Activated CD4-positive, alpha-beta T cell treated with anti-CD3 and anti-CD28 coated beads for 1 hour (primary cell): ENCODE measurements around the gene NMUR2.

Experiments used
- DNase-seq: peaks from one replicate; pipeline ENCODE4 v3.0.0-alpha.2; 2020

The NMUR2 gene

DNA sequence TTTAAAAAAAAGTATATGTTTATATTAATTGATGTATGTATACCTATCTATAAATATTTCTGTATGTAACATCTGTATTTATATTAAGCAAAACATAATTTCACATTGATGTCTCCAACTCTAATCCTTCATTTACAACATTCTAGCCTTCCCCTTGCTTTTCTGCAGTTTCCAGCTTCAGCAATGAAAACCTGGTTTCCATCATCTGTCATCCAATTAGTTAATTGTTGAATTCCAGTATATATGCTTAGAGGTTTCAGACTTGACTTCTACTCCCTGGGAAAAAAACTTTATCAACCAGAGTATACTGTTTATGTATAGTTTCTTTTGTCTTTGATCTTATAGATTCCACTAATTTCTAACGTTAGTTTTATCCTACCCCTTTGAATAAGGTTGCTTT, 38.4 kb downstream of the NMUR2 start:
- DNase-seq, result no peak

DNA sequence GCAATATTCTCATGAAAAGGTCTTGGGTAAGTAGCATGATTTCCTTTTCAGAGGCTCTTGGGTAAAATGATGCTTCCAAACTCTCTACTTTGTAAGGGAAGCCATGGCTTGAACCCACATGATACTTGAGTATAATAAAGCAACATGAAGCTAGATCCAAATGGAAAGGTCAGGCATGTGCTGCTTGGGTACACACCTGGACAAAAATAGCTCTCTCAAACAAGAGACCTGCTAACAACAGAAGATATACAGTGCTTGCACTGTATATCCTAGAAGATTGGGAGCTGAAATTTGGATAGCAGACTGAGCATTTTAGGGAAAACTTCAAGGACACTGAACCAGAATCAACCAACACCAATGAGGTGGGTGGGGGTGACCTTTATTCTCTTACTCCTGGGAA, 40.2 kb downstream of the NMUR2 start:
- no peak for DNase-seq

- no peak for DNase-seq
These were observed 40.9 kb downstream of the NMUR2 start for GRCh38 chr5:152364172-152364571.

DNA sequence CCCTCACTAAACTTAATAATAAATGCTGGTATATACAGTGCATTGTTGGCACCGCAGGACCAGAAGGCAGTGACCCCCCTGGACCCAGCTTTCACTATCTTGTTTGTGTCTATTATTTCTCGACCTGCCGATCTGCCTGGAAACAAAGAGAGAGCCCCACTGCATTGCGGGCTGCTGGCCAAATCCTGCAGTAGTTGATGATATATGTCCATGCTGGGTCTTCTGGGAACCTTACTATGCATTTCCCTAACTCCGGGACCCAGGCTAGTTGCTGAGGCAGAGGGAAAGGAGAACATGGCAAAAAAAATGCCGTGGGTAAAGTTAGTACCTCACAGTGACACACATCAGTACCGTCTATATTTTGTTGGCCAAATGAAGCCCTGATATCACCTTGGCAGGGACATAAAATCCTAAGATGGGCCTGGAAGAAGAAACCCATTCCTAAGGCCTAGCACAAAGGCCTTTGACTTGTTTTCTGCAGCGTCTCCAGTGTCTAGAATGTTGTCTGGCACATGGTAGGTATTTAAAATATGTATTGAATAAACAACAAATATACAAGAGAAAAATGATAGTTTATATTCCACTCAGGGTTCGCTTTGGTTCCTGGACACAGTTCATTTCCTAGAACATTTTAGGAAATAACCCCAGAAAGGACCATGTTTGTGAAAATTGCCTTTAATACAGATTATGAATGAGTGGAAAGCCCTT, 46.1 kb downstream of the NMUR2 start:
- no peak for DNase-seq

- DNase-seq, result no peak
These were observed 48.6 kb downstream of the NMUR2 start for GRCh38 chr5:152356506-152356905.

DNA sequence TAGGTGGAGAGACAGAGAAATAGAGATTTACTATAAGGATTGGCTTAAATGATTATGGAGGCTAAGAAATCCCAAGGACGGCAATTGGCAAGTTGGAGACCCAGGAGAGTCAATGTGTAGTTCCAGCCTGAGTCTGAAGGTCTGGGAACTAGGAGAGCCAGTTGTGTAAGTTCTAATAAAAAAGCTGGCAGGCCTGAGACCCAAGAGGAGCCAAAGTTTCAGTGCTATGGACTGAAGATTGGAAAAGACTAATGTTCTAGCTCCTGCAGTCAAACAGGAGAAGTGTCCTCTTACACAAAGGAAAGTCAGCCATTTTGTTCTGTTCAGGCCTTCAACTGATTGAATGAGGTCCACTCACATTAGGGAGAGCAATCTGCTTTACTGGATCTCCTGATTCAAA, 50.0 kb downstream of the NMUR2 start:
- no peak for DNase-seq

DNA sequence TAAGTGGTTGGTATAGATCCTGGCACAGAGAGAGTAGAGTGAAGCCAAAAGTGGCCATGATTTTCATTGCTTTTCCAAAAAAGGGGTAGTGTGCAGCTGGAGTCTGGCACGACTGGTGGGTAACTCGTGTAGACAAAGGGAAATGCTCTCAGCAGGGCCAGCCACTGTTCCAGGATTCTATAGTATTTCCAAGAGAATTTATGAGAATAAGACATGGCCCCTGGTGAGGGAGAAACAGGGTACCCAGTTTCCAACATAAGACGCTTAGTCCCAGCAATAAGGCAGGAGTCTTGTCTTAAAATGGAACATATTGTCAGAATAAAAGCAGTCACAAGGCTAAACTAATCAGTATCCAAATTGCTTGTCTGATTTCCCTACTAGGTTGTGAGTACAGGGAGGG, 52.1 kb downstream of the NMUR2 start:
- no peak for DNase-seq

DNA sequence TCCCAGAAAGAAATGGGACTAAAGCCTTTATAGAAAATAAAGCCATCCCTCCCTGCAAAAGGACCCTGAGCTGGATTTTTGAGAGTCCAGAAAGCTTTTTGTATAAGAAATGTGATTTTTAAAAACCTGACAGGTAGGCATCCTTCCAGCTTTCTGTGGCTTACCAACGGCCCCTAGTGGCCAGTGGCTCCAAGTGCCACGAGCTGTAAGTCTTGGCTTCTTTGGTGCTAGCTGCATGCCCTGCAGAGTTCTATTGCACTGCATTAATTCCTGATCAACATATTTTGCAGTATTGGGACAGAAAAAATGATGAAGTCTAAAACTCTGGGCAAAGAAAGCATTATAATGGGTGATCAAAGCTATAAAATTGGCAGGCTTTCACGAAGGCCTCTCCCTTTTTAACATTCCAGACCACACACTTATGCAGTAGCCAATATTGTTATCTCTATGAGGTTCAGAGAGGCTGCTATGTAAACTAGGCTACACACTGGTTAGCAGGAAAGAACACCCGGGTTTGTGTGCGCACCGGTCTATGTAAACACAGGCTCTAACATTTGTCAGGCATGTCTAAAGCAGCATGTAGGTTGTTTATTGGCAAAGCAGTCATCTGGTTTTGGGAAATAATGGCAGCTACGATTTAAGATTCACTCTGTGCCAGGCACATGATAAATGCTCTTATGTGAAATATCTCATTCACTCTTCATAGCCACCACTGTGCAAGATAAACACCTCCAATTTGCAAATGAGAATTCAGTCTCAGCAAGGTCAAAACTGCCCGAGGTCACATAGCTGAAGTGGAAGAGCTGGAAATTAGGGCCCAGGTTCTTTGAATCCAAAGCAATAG, 55.2 kb downstream of the NMUR2 start:
- DNase-seq, result no peak
